HG03159 (cell line): Measurements from ENCODE around the gene CHD2.
"Not testable (repeated sequence)": the region's sequence is repeated elsewhere in the genome, so short reads cannot be mapped to it uniquely, and the experiment has no call there.

Experiments
- ATAC-seq: cut with Tn5 transposase; IDR thresholded peaks from one replicate; pipeline ENCODE4 v1.9.1; 2021; ENCODE audit warnings: mild to moderate bottlenecking, moderate library complexity; ENCODE audit not compliant: unreplicated experiment

Gene CHD2

DNA sequence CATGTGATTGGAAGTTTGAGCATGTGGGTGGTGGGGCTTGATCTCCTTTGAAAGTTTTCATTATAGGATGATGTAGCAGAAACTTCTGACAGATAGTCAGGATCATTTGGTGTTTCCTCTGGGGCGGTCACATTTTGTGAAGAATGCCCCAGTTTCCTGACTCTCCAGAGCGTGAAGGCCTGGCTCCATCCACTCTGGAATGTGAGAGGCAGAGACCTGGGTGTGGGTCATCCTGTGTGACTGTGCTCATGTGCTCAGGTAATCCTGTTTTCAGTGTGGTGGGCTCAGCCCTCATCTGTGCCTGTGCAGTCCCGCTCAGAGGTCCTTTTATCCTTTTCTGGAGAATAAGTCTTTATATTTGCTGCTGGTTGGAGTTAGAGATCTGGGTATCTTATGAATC is 107.9 kb downstream of the CHD2 start:
- no peak for ATAC-seq

DNA sequence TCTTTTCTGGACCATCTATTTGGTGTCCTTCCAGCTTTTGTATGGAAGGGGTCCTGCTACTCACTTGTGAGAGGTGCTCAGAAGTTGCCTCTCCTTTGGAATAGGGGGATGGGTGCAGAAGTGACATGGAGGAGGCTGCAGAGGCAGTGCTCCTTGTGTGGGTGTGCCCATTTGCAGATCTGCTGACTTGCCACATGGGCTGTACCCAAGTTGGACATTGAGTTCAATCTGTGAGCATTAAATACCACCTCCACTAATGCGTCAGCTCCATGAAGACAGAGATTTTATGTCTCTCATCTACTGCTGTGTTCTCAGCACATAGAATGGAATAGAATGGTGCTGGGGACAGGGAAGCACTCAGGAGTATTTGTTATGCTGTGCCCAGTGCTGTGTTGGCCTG is 112.7 kb downstream of the CHD2 start:
- ATAC-seq = no peak

DNA sequence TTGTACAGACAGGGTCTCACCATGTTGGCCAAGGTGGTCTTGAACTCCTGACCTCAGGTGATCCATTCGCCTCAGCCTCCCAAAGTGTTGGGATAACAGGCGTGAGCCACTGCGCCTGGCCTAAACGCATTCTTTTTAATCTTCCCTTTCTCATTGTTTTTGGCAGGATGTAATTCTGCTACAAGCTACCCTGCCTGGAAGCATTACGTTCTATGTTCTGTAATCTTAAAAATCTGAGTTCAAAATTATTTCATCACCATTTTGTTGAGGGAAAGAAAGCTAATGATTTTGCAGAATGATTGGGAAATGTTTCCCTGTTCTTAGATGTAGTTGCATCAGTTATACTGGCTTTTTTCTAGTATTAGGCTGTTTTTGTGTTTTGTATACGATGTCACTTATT is 117.4 kb downstream of the CHD2 start:
- ATAC-seq = no peak

DNA sequence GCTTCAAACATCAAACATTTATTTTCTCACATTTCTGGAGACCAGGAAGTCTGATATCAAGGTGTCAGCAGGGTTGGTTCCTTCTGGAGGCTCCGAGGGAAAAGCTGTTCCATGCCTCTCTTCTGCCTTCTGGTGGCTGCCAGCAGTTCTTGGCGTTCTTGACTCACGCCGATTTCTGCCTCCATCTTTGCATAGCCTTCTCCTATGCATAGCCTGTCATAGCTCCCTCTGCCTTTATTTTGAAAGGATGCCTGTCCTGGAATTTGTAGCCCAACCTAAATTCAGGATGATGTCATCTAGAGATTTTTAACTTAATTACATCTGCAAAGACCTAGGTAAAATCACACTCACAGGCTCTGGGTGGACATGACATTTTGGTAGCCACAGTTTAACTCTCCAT is 118.5 kb downstream of the CHD2 start:
- ATAC-seq = no peak

DNA sequence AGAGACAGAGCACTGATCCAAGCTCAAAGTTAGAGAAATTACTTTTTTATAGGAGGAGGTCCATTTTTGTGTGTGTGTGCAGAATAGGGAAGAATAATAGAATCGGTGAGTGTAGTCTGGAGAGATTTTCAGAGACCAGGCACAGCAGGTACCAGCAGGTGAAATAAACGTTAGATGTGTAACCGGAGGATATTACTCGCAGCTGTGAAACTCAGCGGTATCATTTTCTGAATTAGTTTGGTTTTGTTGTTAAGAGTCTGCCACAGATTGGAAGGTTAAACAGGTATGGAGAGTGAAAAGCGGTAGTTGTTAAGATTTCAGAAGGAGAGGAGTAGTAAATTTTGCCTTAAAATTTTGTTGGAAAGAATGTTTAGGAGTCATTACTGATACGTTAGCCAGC is 119.0 kb downstream of the CHD2 start:
- ATAC-seq = no peak

DNA sequence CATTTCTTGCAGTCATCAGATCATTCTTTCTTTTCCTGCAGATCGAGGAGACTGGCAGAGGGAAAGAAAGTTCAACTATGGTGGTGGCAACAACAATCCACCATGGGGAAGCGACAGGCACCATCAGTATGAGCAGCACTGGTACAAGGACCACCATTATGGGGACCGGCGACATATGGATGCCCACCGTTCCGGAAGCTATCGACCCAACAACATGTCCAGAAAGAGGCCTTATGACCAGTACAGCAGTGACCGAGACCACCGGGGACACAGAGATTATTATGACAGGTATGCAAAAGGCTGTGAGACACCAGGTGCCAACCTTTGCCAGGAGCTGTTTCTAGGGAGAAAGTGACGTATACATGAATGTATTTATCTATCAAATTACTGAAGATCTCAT is 119.8 kb downstream of the CHD2 start:
- ATAC-seq = no peak

DNA sequence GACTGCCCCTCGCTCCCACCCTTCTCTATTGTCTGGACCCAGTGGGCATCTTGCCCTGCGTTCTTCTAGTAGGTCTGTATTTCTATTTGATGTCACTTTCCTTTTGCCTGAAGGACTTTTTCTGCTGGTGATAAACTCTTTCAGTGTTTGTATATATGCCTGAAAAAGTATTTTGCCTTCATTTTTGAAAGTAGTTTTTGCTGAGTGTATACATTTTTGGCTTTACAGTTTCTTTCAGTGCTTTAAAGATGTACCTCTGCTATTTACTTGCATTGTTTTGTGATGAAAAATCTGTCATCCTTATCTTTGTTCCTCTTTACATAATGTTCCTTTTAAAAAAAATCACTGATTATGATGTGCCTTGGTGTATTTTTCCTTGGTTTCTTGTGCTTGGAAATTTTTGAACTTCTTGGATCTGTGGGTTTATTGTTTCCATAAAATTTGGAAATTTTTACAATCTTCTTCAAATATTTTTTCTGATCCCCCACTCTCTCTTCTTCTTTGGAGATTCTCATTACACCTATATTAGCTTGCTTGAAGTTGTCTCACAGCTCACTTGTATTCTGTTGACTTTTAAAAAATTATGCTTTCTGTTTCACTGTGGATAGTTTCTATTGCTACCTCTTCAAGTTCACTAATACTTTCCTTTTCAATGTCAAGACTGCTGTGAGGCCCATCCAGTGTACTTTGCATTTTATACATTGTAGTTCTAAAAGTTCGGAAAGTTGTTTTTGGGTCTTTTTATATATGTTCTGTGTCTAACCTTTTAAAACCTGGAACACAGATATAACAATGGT is 121.0 kb downstream of the CHD2 start:
- peak; percentile 72 for ATAC-seq

DNA sequence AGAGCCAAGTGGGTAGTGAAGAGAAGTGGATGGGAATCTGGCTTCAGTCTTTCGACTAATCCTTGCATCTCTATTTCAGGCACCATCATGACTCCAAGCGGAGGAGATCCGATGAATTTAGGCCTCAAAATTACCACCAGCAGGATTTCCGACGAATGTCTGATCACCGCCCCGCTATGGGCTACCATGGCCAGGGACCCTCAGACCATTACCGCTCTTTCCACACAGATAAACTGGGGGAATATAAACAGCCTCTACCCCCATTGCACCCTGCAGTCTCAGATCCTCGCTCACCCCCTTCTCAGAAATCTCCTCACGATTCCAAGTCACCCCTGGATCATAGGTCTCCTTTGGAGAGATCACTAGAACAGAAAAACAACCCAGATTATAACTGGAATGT is 124.2 kb downstream of the CHD2 start:
- ATAC-seq = no peak

DNA sequence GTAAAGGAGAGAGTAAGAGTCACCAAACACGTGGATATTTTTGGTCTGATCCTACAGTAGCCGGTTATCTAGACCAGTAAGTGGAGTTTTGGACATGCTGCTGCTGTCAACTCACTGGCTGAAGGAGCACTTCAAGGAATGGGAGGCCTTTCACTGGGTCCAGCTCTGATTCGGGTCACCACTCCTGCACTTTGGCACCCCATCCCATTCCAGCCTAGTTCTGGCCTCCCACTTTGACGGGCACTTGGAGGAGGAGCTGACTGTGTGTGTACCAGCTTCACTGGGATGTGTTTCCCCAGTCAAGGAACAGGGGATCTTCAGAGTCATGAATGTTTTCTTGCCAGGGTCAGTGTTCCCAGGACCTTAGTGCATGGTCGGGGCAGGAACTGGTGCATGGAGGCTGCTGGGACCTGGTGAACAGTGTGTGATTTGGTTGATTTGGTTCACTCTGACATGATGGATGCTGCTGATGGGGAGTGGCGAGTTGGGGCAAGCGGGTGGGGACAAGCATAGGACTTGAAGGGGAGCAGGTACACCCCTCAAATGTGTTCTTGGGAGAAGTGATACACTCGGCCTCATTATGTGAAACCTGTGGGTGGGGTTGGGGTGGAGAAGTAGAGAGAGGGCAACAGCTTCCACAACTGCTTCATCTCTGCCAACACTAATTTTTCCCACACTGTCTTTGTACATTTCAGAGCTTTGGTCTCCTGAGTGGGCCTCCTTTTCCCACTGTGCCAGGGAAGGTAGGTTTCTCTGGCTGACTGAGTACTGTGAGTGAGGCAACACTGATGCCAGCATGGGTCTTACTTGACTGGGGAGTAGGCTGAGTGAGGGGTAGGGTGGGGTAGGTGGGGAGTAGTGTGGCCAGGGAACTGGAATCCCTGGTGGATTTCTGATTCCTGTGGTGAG is 124.8 kb downstream of the CHD2 start:
- no peak for ATAC-seq

DNA sequence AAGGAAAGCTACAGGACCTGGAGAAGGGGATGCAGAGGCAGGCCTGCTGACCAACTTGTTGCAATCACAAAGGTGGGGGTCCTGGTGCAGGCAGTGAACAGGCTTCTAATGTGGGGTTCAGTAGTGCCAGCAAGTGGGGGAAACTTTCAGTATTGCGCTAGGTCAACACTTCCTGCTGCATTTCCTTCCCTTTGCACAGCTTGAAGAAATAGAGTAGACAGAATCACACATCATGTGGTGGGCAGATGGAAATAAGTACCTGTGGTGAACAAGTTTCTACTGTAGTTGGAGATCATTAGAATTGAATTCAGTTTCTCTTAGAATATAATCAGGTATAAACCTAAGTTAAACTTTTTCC is 125.5 kb downstream of the CHD2 start:
- no peak for ATAC-seq

DNA sequence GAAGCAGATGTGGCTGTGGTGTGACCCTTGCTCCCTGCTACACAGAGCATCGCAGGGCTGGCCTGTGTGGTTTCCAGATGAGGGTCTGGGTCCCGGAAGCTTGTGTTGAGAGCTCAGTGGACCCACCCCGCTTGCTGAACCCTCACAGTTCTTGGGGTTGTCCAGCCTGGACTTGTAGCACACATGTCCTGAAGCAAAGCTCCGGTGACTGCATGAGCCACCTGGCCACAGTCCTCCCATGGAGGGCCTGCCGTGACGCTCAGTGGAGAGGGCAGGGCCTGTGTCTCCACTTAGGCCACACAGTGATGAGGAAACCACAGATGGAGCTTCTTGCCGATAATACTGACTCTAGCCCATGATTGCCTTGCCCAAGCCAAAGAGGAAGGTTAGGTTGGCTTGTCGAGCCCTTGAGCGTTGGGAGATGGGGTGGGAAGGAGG is 126.3 kb downstream of the CHD2 start:
- ATAC-seq = no peak

DNA sequence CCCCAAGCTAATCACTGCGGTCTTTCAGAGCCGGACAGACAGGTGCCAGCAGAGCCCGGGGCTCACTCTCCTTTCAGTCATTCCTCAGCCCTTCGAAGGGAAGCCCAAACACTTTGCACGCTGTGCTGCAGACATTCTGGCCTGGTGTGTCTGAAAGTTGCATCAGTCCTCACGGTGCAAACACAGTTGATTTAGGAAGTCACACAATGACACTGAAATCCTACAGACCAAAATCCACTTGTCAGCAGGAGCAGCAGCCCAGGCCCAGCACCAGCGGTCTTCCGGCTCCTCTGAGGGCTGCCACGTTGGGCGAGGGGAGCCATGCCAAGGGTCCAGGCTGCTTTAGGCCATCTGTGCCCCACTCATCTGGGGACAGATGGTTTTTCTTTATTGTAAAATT is 127.3 kb downstream of the CHD2 start:
- no peak for ATAC-seq

DNA sequence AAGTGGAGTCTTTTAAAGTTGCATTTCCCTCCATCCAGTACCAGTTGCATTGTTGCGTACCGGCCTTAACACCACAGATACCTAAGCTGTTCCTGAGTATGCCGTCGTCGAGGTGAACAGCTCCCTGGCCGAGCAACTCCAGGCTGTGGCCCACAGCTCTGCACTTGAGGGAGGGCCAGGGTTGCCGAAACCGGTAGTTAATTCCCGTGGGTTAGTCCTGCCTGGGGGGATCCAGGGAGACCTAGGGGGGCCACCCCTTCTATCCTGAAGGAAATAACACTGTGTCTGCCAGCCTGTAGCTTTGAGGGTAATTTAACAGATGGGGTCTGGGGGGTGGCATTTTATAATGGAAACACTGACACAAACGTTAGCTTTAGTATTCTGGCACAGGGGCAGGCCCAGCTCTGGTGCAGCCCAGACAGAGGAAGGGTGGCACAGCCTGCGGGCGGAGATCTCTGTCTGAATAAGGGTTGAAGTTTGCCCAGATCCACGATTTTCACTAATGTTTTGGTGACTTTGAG is 128.0 kb downstream of the CHD2 start:
- no peak for ATAC-seq

DNA sequence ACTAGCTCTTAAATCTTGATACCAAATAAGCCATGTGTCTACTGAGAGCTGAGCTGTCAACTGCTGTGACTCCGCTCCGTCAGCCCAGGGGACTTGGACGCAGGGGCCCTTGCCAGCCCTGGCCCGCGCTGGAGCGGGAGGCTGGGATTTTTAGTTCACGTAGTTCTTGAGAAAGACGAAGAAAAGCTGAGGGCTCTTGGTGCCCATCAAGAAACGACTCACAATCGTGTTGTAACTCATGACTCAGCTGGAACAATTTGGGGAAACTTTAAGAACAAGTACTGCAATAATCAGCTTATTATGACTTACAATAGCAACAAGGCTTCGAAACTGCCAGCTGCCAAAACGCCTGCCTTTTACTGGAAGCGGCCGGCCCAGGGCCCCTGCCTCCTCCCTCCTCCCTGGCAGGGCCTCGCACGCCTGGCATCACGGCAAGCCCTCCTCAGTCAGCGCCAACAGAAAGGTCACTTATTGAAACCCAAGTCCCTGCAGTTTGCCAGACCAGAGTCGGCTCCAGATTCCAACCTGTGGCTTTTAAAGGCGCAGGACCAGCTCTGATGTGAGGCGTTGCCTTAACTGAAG is 128.6 kb downstream of the CHD2 start:
- ATAC-seq = no peak

DNA sequence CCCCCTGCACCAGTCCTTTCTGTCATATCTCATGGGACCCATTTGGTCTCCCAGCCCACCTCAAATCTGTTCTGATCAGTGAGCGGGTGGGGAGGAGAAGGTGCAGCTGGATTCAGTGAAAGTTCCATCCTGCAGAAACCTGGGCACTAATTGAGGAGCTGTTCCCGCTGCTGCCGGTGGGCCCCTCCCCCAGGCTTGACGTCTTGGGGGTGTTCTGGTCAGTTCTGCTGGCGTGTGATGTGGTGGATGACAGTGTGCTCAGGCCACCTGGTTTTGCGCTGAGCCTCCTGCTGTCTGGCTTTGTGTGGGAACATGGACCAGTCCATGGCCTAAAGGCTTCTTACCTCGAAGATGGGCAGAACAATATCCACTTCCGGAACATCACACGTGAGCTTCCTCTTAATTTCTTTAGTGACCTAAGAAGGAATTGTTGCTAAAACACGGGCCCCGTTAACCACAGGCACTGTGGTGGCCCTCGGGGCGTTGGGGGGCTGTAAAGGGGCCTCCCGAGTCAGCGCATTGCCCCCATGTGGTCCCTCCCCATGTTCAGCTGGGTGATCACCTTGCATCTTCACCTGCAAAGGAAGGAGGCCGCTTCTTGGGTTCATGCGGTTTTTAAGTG is 129.2 kb downstream of the CHD2 start:
- ATAC-seq = no peak

DNA sequence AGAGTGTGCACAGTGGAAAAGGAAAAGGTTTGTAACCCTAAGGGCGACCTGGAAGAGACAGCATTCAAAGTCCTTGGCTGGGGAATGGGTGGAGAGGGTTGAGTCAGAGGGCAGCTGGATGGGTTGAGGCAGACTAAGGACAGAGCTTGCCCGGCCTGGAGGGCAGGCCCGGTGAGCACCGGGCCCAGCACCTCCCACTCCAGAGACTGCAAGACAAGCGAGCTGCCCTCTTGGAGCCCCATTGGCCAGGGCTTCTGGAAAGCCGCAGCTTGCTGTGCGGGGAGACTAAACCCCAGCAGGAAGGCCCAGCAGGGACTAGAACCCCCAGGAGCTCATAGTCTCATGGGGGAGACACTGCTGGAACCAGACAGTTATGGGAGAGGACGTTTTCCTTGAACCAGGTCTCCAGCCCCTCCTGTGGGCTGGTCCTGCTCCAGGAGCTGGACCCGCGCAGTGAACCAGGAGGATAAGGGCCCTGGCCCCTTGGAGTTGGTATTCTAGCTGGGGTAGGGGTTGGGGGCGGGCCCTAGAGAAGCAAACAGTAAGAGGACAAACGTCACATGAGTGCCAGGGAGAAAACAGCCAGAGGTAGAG is 129.8 kb downstream of the CHD2 start:
- no peak for ATAC-seq

DNA sequence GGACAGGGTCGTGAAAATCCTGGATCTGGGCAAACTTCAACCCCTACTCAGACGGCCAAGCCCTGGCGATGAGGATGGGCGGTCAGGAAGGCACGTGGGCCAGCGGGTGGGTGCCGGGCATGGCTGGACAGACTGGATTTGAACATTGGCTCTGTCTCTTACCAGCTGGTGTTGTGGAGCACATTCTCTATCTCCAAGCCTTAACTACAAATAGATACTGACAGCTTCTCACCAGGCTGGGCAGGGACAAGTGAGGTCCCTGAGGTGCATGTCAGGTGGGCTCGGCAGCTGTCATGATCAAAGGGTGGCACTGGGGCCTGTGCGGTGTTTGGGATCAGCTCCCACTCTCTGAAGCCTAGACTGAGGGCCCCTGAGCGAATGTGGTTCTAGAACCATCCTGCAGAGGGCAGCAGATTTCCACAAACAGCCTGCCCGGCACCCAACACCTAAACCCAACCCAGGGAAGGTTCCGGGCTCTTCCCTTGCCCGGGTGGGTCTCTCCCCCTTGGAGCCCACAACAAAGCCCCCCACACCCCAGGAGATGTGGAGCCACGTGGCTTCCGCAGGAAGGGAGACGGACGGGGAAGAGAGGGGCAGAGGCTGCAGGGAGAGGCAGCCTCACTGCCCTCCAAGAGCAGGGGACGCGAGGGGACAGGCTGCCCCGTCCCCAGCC is 130.4 kb downstream of the CHD2 start:
- peak; percentile 82 for ATAC-seq

DNA sequence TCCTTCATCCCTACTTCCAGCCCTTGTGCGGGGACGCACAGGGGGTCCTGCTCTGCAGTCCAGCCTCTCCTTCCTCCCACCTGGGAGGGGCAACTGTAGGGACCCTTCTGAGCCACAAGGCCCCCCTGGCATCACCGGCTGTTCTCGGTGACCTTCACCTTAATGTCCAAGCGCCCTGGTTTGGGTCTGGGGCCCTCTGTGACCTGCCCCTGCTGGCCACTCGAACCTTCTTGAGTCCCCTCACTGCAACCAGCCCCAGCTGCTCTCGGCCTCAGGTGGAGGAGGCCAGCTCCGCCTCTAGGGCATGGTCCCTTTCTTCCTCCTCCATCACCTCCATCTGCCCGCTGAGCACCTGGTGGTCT is 131.0 kb downstream of the CHD2 start:
- ATAC-seq = no peak

DNA sequence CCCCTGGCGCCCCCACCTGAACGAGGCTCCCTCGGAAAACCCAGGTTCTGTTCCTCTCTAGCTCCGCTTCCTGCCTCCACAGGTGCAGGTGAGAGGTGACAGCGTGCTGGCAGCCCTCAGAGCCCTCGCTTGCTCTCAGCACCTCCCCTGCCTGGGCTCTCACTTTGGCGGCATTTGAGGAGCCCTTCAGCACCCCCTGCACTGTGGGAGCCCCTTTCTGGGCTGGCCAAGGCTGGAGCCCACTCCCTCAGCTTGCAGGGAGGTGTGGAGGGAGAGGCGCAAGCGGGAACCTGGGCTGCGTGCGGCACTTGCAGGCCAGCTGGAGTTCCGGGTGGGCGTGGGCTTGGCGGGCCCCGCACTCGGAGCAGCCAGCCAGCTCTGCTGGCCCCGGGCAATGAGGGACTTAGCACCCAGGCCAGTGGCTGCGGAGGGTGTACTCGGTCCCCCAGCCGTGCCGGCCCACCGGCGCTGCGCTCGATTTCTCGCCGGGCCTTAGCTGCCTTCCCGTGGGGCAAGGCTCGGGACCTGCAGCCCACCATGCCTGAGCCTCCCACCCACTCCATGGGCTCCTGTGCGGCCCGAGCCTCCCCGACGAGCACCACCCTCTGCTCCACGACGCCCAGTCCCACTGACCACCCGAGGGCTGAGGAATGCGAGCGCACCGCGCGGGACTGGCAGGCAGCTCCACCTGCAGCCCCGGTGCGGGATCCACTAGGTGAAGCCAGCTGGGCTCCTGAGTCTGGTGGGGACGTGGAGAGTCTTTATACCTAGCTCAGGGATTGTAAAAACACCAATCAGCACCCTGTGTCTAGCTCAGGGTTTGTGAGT is 131.6 kb downstream of the CHD2 start:
- ATAC-seq = not testable (repeated sequence)
